NCI-H128 (cell line): ENCODE data around the gene PHF12.
A peak's percentile ranks its signal among the peaks of the same experiment; 100 is the strongest.

Experiments used
- DNase-seq: peaks from one replicate; lab custom pipeline; 2025; ENCODE audit not compliant: unreplicated experiment; lab: John Stamatoyannopoulos, UW

PHF12 gene

DNA sequence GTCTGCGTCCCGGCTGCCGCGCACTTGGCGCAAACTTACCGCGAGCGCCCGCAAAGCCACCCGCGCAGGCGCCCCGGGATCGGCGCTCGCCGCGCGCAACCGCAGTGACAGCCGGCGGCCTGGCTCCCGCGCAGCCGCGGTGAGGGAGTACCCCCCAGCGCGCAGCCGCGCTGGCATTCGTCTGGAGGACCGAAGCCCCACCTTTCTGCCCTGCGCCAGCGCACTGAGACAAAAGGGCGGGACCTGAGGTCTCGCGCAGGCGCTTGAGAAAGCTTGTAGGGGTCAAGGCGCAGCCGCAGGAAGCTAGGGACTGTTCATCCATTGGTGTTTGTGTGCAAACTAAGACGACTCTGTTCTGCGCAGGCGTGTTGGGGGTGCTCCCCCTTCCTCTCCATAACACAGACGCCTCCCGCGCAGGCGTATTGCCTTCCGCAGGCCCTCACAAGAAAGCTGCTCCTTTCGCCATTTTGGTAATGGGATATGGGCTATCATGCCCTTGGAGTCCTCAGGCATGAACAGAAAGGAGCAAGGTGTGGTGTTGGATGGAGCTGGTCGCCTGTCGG lies at the start of gene PHF12:
TSS of gene PHF12 (minus strand) at position 91 of the 563 bp plus-strand sequence. CDS start 558 bp downstream, outside the sequence.
- peak; percentile 99 for DNase-seq

GRCh38 chr17:29000973-29001372 lies 49.7 kb upstream of the PHF12 start:
- no peak for DNase-seq

DNA sequence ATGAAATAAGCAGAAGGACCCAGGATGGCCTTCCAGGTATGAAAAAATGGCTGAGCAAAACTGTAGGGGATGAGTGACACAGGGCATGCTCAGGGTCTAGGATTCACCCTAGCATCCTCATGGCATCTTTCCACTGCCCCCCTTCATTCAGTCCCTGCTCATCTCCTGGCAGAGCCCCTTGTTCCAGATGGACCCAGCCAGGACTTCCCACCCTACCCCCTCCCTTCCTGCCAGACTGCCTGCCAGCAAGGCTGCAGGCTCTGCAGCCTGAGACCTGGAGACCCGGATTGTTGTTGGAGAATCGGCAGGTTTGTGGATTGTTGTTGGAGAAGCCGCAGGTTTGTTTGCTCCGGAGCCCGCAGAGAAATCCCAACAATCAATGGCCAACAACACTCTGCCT lies 47.9 kb upstream of the PHF12 start:
- no peak for DNase-seq

GRCh38 chr17:28997806-28998205 lies 46.5 kb upstream of the PHF12 start:
- DNase-seq: no peak

GRCh38 chr17:28996554-28997096 lies 45.3 kb upstream of the PHF12 start:
- no peak for DNase-seq

GRCh38 chr17:28993645-28994426 lies 42.5 kb upstream of the PHF12 start:
- no peak for DNase-seq

DNA sequence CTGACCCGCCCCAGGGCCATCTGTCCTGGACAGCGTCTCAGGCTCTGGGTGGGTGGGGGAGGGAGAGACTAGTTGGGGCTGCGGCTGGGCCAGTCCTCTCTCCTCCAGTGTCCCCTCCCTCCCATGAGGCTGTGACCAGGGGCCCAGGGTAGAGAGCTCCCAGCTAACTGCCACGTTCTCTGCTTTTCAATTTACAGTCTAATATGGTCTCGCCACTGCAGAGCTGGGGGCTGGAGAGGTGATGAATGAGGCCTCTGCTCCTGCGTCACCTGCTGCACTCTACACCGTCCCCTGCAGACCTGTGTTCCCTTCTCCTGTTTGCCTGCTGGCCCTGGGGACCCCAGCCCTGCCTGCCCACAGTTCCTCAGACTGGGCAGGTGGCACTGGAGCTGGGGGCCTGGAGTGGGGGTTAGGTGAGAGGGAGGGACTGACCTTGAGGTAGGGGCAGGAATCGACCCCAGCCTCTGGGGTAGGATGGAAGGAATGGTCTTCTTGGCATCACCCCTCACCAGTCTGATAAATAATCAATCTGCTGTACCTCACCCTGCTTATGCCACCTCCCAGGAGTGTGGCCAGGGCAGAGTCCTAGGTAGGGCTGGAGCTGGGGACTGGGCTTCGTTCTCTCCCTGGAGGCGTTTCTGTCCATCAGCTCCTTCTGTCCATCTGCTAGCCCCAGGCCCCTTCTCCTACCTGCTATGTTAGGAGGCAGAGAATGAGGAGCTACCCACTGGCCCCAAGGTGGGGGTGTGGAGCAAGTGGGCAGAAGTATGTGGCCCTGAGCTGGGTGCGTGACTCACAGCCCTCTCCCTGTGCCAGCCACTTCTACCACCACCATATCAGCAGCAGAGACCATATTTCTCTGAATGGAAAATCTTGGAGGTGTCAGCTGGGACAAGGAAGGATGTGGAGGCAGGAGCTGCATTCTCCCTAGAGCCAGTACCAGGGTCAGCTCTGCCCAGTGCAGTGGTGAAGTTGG lies 41.6 kb upstream of the PHF12 start:
- no peak for DNase-seq

GRCh38 chr17:28992185-28992584 lies 40.9 kb upstream of the PHF12 start:
- DNase-seq: no peak

GRCh38 chr17:28991779-28992178 lies 40.5 kb upstream of the PHF12 start:
- no peak for DNase-seq

GRCh38 chr17:28989028-28989427 lies 37.7 kb upstream of the PHF12 start:
- no peak for DNase-seq

GRCh38 chr17:28988475-28988874 lies 37.2 kb upstream of the PHF12 start:
- DNase-seq: no peak

GRCh38 chr17:28986714-28987655 lies 35.7 kb upstream of the PHF12 start:
- no peak for DNase-seq

GRCh38 chr17:28985950-28986713 lies 34.8 kb upstream of the PHF12 start:
- no peak for DNase-seq

- DNase-seq: no peak
These were observed 32.2 kb upstream of the PHF12 start for GRCh38 chr17:28983286-28984230.

DNA sequence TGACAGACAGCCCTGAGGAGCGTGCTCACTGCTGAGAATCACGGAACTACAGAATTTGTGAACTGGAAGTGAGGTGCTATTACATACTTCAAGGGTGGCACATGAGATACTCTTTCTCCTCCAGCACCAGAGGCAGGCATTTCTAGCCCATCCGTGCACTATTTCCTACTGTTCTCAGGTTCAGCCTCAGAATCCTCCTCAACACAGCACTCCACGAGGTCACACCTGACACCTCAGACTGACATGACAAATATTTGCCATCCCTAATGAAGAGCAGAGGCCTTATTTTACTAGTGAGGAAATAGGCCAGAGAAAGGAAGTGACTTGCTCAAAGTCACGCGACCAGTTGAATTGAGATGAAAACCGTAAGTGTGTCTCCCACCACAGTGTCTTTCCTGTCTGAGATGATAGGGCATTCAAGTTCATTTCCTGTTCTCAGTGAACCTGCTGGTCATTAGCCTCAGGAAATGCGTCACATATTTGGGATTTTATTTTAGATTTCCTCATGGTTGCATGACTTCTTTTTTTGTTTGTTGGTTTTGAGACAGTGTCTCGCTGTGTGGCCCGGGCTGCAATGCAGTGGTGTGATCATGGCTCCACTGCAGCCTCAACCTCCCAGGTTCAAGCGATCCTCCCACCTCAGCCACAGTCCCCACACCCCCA lies 30.9 kb upstream of the PHF12 start:
- DNase-seq: no peak

DNA sequence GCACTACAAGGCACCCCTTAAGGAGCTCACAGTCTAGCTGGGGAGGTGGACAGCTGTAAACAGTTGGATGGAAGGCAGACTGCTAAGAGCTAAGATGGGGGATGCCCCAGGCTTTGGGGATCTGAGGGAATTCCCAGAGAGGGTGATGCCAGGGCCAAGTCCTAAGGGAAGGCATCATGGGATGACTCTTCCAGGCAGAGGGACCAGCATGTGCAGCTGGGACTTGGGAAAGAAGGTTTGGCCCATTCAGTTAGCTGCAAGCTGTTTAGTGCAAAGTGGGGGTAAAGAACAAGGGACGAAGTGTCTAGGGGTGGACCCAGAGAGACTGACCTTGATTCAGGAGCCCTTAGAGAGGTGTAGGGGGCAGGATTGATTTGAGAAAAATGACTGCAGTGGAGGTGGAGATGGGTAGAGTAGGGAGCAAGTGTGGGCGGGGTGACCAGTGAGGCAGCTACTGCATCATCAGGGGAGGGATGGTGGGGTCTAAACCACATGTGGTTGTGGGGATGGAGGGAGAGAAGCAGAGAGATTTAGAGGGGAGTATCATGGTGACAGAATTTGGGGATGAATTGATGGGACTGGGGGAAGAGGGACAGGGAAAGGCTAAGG lies 27.1 kb upstream of the PHF12 start:
- DNase-seq: no peak

GRCh38 chr17:28977659-28978355 lies 26.5 kb upstream of the PHF12 start:
- DNase-seq: no peak
